WTC11 (cell line): ENCODE results near the gene NRSN2. TPM values are rescaled to one million over a fixed set of nuclear protein-coding genes. Genes with fewer than 3 reads are reported as not detected.

ENCODE experiments used
- ATAC-seq: fragments of 200-7000 bp; cut with Tn5 transposase; 2 replicates; pipeline ENCODE4 v1.10.0; 2021; ENCODE audit warnings: mild to moderate bottlenecking, moderate library complexity
- CTCF ChIA-PET: fragments of 300-600 bp; sonication (Branson Sonifier 250); formaldehyde crosslinking; loops from one replicate; lab custom pipeline; 2021; ENCODE audit warnings: antibody characterized with exemption; lab: Charles Lee
- POLR2A ChIA-PET: fragments of 350-600 bp; sonication (Branson Sonifier 250); formaldehyde crosslinking; loops from one replicate; lab custom pipeline; 2021; ENCODE audit warnings: antibody characterized with exemption; lab: Charles Lee
- DNase-seq: peaks from one replicate; pipeline ENCODE4 v3.0.0; 2021; ENCODE audit warnings: low spot score
- H3K27ac Mint-ChIP-seq: 2 replicates; pipeline ENCODE4 v1.8.0; 2021; ENCODE audit warnings: mixed read lengths
- H3K27me3 Mint-ChIP-seq: 2 replicates; pipeline ENCODE4 v1.8.0; 2021; ENCODE audit warnings: low read depth, mild to moderate bottlenecking, moderate library complexity, mixed read lengths
- H3K36me3 Mint-ChIP-seq: 2 replicates; pipeline ENCODE4 v1.8.0; 2021; ENCODE audit warnings: mixed read lengths
- H3K4me1 Mint-ChIP-seq: 2 replicates; pipeline ENCODE4 v1.8.0; 2022; ENCODE audit warnings: mixed read lengths
- H3K4me3 Mint-ChIP-seq: 2 replicates; pipeline ENCODE4 v1.8.0; 2021; ENCODE audit warnings: mild to moderate bottlenecking, moderate library complexity, mixed read lengths
- H3K9me3 Mint-ChIP-seq: 2 replicates; pipeline ENCODE4 v1.8.0; 2021; ENCODE audit warnings: mixed read lengths
- AR ChIP-seq: fragments of 250-450 bp; sonication (Bioruptor Pico); IDR thresholded peaks from 2 replicates; pipeline ENCODE4 v1.9.0; 2021; ENCODE audit warnings: mild to moderate bottlenecking
- E2F4 ChIP-seq: sonication (generic); formaldehyde crosslinking; IDR thresholded peaks from 2 replicates; pipeline ENCODE4 v1.8.1; 2022; ENCODE audit warnings: low read depth, mild to moderate bottlenecking, moderate library complexity, missing genetic modification reagents, borderline replicate concordance
- ESRRA ChIP-seq: sonication (generic); formaldehyde crosslinking; IDR thresholded peaks from 2 replicates; pipeline ENCODE4 v1.8.1; 2022; ENCODE audit warnings: mild to moderate bottlenecking, missing genetic modification reagents, borderline replicate concordance
- GABPB1 ChIP-seq: sonication (generic); formaldehyde crosslinking; IDR thresholded peaks from 2 replicates; pipeline ENCODE4 v1.8.1; 2023; ENCODE audit warnings: mild to moderate bottlenecking, missing genetic modification reagents
- JUN ChIP-seq: sonication (generic); formaldehyde crosslinking; IDR thresholded peaks from 2 replicates; pipeline ENCODE4 v1.8.0; 2023; ENCODE audit warnings: mild to moderate bottlenecking, missing genetic modification reagents
- KAT7 ChIP-seq: sonication (generic); formaldehyde crosslinking; IDR thresholded peaks from 2 replicates; pipeline ENCODE4 v1.8.1; 2023; ENCODE audit warnings: missing genetic modification reagents, mild to moderate bottlenecking, borderline replicate concordance
- MXD4 ChIP-seq: fragments of 250-450 bp; sonication (Bioruptor Pico); IDR thresholded peaks from 2 replicates; pipeline ENCODE4 v1.8.0; 2021; ENCODE audit warnings: mild to moderate bottlenecking, moderate library complexity, borderline replicate concordance
- SMAD3 ChIP-seq: sonication (generic); formaldehyde crosslinking; IDR thresholded peaks from 2 replicates; pipeline ENCODE4 v1.8.0; 2022; ENCODE audit warnings: missing genetic modification reagents, mild to moderate bottlenecking, borderline replicate concordance
- TEAD4 ChIP-seq: sonication (generic); formaldehyde crosslinking; IDR thresholded peaks from 2 replicates; pipeline ENCODE4 v1.8.0; 2022; ENCODE audit warnings: mild to moderate bottlenecking, missing genetic modification reagents
- ZNF121 ChIP-seq: sonication (generic); formaldehyde crosslinking; IDR thresholded peaks from 2 replicates; pipeline ENCODE4 v1.8.0; 2023; ENCODE audit warnings: missing genetic modification reagents
- total RNA-seq: library from RNA; stranded (reverse); gene quantifications from 3 replicates; pipeline ENCODE4 v1.2.3, GENCODE V29; 2021
- TF ChIP-seq, protein P1 (sequence below): sonication (generic); formaldehyde crosslinking; IDR thresholded peaks from 2 replicates; pipeline ENCODE4 v1.8.1; 2023; ENCODE audit warnings: mild to moderate bottlenecking, missing genetic modification reagents
- TF ChIP-seq, protein P2 (sequence below): fragments of 250-450 bp; sonication (Bioruptor Pico); conservative IDR thresholded peaks from 2 replicates; pipeline ENCODE4 v1.9.0; 2021; ENCODE audit warnings: mild to moderate bottlenecking
- TF ChIP-seq, protein P3 (sequence below): sonication (generic); formaldehyde crosslinking; IDR thresholded peaks from 2 replicates; pipeline ENCODE4 v1.8.0; 2023; ENCODE audit warnings: missing genetic modification reagents

Gene NRSN2
- total RNA-seq, 1 experiment from 2014 or later = 23.0 TPM

DNA sequence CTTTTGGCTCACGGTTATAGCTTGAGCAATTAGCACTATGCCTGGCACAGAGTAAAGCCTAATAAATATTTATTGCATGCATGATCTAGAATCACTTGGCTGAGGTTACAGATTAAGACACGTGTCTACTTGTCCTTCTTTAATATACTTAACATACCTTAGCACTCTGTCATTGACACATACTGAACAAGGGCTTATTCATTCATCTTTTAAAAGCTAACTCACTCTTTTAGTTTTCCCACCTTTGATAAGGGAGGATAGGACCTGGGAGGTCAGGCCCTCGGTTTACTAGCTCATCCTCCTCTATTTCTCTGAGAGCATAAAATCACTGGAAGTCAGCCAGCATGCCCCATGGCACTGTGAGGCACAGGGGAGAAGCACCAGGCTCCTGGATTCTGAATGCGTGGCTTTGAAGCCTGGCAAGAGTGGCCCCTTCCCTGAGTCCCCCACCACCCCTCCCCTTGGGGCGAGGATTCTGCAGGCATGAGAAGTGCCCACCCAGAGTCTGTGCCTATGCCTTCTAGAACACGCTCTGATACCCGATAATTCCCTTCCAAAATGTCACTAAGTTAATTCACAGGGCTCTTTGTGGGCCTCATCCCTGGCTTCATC is 38.4 kb upstream of the NRSN2 start:
- Mint-ChIP-seq H3K27me3 (peaks cover 10% of the 10 kb centered on the region), H3K9me3 (peaks cover 3% of the 10 kb centered on the region; the same call in 1 of the 2 replicates), H3K4me3 (peak overlapping the region; percentile 72; the same call in 1 of the 2 replicates), H3K27ac (no peak overlapping the region), H3K36me3 (peaks cover 4% of the 10 kb centered on the region; the same call in 1 of the 2 replicates), H3K4me1 (peaks cover 39% of the 10 kb centered on the region)
- ChIA-PET POLR2A (interaction anchor here (1.0 to 2.6 kb wide), 4 partner anchors 9 to 99 kb away, joined by 3 to 47 read pairs (median 16); partner anchors contain the start of gene SOX12), CTCF (interaction anchor here (0.6 to 5.3 kb wide), 4 partner anchors 9 to 30 kb away, joined by 3 to 39 read pairs (median 20); partner anchors contain the start of genes SOX12 and ZCCHC3)
- ATAC-seq (no peak), DNase-seq (no peak)
- TF ChIP-seq, protein P1, sequence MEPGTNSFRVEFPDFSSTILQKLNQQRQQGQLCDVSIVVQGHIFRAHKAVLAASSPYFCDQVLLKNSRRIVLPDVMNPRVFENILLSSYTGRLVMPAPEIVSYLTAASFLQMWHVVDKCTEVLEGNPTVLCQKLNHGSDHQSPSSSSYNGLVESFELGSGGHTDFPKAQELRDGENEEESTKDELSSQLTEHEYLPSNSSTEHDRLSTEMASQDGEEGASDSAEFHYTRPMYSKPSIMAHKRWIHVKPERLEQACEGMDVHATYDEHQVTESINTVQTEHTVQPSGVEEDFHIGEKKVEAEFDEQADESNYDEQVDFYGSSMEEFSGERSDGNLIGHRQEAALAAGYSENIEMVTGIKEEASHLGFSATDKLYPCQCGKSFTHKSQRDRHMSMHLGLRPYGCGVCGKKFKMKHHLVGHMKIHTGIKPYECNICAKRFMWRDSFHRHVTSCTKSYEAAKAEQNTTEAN (CRISPR knock-in tag) = no peak
- TF ChIP-seq, protein P2, sequence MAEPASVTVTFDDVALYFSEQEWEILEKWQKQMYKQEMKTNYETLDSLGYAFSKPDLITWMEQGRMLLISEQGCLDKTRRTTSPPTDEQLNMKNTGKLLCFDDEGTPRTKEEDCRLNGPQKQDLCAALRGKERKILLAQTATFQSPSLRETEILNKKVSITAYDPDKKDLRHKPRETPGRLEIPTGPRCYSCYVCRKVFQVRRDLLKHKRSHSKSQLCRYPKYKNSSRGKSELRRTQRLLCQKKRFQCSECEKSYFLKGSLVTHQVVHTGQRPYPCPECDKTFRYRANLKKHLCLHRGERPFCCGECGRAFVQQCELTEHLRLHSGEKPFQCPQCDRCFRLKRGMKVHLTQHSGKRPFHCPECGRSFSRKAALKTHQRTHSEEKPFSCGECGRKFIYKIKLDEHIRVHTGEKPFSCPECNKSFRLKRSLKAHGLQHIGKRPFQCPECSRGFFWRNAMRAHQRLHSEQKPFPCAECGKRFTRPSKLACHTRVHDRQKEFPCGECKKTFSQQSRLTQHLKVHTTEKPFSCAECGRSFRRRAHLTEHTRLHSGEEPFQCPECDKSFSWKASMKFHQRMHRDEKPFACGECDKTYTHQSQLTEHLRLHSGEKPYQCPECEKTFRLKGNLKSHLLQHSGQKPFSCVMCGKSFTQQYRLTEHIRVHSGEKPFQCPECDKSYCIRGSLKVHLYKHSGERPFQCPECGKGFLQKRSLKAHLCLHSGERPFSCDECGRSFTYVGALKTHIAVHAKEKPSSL (CRISPR knock-in tag) = no peak
- TF ChIP-seq E2F4 (CRISPR knock-in tag) (no peak), KAT7 (CRISPR knock-in tag) (no peak), JUN (no peak), SMAD3 (no peak), MXD4 (CRISPR knock-in tag) (no peak), ESRRA (CRISPR knock-in tag) (no peak)

- peaks cover 5% of the 10 kb centered on the region for H3K27me3 Mint-ChIP-seq
- TF ChIP-seq JUN = no peak
- TF ChIP-seq AR (CRISPR knock-in tag) = no peak
- TF ChIP-seq GABPB1 = 0 out of 2 replicates have a peak, but pooled peaks have one; percentile 16
- no peak for TF ChIP-seq ZNF121 (CRISPR knock-in tag)
- TF ChIP-seq, protein P3, sequence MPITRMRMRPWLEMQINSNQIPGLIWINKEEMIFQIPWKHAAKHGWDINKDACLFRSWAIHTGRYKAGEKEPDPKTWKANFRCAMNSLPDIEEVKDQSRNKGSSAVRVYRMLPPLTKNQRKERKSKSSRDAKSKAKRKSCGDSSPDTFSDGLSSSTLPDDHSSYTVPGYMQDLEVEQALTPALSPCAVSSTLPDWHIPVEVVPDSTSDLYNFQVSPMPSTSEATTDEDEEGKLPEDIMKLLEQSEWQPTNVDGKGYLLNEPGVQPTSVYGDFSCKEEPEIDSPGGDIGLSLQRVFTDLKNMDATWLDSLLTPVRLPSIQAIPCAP (CRISPR knock-in tag) = no peak
- no peak for TF ChIP-seq TEAD4 (CRISPR knock-in tag)
- no peaks in the 10 kb centered on the region for H3K9me3 Mint-ChIP-seq
- POLR2A ChIA-PET = interaction anchor here (0.6 to 2.6 kb wide), 4 partner anchors 10 to 71 kb away, joined by 4 to 47 read pairs (median 17); partner anchors contain the start of genes NRSN2, SOX12 and TRIB3
- DNase-seq = no peak
- peaks cover 36% of the 10 kb centered on the region for H3K4me1 Mint-ChIP-seq
- peak; percentile 1; the same call in 1 of the 2 replicates for ATAC-seq
- H3K27ac Mint-ChIP-seq = peak overlapping the region; percentile 100
- peak overlapping the region; percentile 72 for H3K4me3 Mint-ChIP-seq
- CTCF ChIA-PET = interaction anchor here (1.0 to 5.3 kb wide), 5 partner anchors 10 to 46 kb away, joined by 3 to 39 read pairs (median 18); partner anchors contain the start of genes SOX12 and ZCCHC3
- no peaks in the 10 kb centered on the region for H3K36me3 Mint-ChIP-seq
Observed at GRCh38 chr20:309306-309840, 37.5 kb upstream of the NRSN2 start.
